K562 (cell line): ENCODE data around the gene LRP3. TPM values are rescaled to one million over a fixed set of nuclear protein-coding genes. Genes with fewer than 3 reads are reported as not detected.

Experiments used
- BDP1 ChIP-seq: IDR thresholded peaks from 3 replicates; pipeline ENCODE4 v1.6.1; 2011; ENCODE audit not compliant: insufficient read length, insufficient read depth
- CCAR2 ChIP-seq: fragments of 200-400 bp; formaldehyde crosslinking; IDR thresholded peaks from 2 replicates; pipeline ENCODE4 v1.6.1; 2017; ENCODE audit warnings: mild to moderate bottlenecking, low read depth, low read length
- ELF2 ChIP-seq: fragments of 250-450 bp; sonication (Bioruptor Pico); IDR thresholded peaks from 2 replicates; pipeline ENCODE4 v1.5.0; 2021; ENCODE audit warnings: mild to moderate bottlenecking
- ELF4 ChIP-seq: fragments of 450-650 bp; formaldehyde crosslinking; IDR thresholded peaks from 2 replicates; pipeline ENCODE4 v1.4.0; 2022; ENCODE audit warnings: missing genetic modification characterization
- EP400 ChIP-seq: fragments of 450-650 bp; IDR thresholded peaks from 2 replicates; pipeline ENCODE4 v1.6.1; 2017; ENCODE audit warnings: antibody characterized with exemption, mild to moderate bottlenecking, moderate library complexity
- ETV6 ChIP-seq, 3 experiments: fragments of 150-350 bp in 1 of 3; sonication (generic) in 1 of 3; formaldehyde crosslinking in 1 of 3; IDR thresholded peaks; 2 replicates each; pipeline versions ENCODE4 v1.6.1 to v1.8.0; 2014 to 2022; ENCODE audit warnings: borderline replicate concordance in 2 of 3, low read depth in 2 of 3, antibody characterized with exemption in 1 of 3, low read length in 1 of 3, mild to moderate bottlenecking in 1 of 3, missing genetic modification reagents in 1 of 3
- HIVEP1 ChIP-seq: fragments of 250-450 bp; sonication (Bioruptor Pico); IDR thresholded peaks from 2 replicates; pipeline ENCODE4 v1.4.0; 2020; ENCODE audit warnings: mild to moderate bottlenecking
- LCOR ChIP-seq: sonication (generic); formaldehyde crosslinking; IDR thresholded peaks from 2 replicates; pipeline ENCODE4 v1.8.0; 2022; ENCODE audit warnings: mild to moderate bottlenecking, missing genetic modification reagents
- MBD2 ChIP-seq: sonication (generic); IDR thresholded peaks from 2 replicates; pipeline ENCODE4 v1.6.1; 2016; ENCODE audit warnings: low read depth, borderline replicate concordance
- NRF1 ChIP-seq, 2 experiments: fragments of 450-650 bp; IDR thresholded peaks in 1 of 2; conservative IDR thresholded peaks in 1 of 2; 2 replicates each; pipeline ENCODE4 v1.6.1; 2014; ENCODE audit warnings: mild to moderate bottlenecking in 2 of 2
- POLR2AphosphoS5 ChIP-seq: IDR thresholded peaks from 2 replicates; pipeline ENCODE4 v1.6.1; 2011; ENCODE audit warnings: mild to moderate bottlenecking, low read depth, low read length, moderate library complexity; ENCODE audit not compliant: control insufficient read depth, insufficient read depth
- RBM22 ChIP-seq: fragments of 200-400 bp; formaldehyde crosslinking; IDR thresholded peaks from 2 replicates; pipeline ENCODE4 v1.6.1; 2018; ENCODE audit warnings: low read length, low read depth; ENCODE audit not compliant: poor library complexity, severe bottlenecking
- TAF9B ChIP-seq: fragments of 450-650 bp; IDR thresholded peaks from 2 replicates; pipeline ENCODE4 v1.6.1; 2018; ENCODE audit warnings: mild to moderate bottlenecking; ENCODE audit not compliant: partially characterized antibody
- TEAD1 ChIP-seq, 2 experiments: fragments of 450-650 bp in 1 of 2; sonication (generic) in 1 of 2; formaldehyde crosslinking; IDR thresholded peaks; 2 replicates each; pipeline versions ENCODE4 v1.4.0 to v1.8.0; 2020 to 2022; ENCODE audit warnings: mild to moderate bottlenecking in 2 of 2, missing genetic modification reagents in 1 of 2
- TRIM24 ChIP-seq, 2 experiments: fragments of 450-650 bp; IDR thresholded peaks; 2 replicates each; pipeline ENCODE4 v1.6.1; 2016
- ZNF140 ChIP-seq: fragments of 250-450 bp; sonication (Bioruptor Pico); IDR thresholded peaks from 2 replicates; pipeline ENCODE4 v1.8.0; 2021; ENCODE audit warnings: moderate library complexity, mild to moderate bottlenecking, inconsistent platforms
- polyA plus RNA-seq, 8 experiments: library from polyadenylated mRNA; depleted of rRNA in 4 of 8; stranded (reverse) in 5 of 8; unstranded in 3 of 8; fragments of >200 nt; fragmentation: Nextera tagmentation in 2 of 8; fragmentation: Illumina TruSeq in 1 of 8; extraction: Ambion mirVana in 2 of 8; extraction: Trizol in 1 of 8; gene quantifications; 2 replicates each; pipeline versions ENCODE4 v1.2.1 to v1.2.3, GENCODE V29; 2011 to 2014; ENCODE audit warnings: inconsistent platforms in 1 of 8, missing spikeins in 1 of 8
- total RNA-seq, 7 experiments: library from RNA; depleted of rRNA in 6 of 7; stranded (reverse); fragments of >200 nt in 6 of 7; fragmentation: Illumina TruSeq in 2 of 7; extraction: Trizol in 2 of 7; gene quantifications; 2 replicates each; pipeline versions ENCODE4 v1.2.1 to v1.2.3, GENCODE V29; 2011 to 2021; ENCODE audit warnings: low replicate concordance in 1 of 7
- TF ChIP-seq, protein P1 (sequence below): IDR thresholded peaks from 3 replicates; pipeline ENCODE4 v1.6.1; 2011; ENCODE audit warnings: borderline replicate concordance, mild to moderate bottlenecking, moderate library complexity; ENCODE audit not compliant: insufficient read length; ENCODE audit errors: extremely low read depth
- TF ChIP-seq, protein P2 (sequence below): fragments of 450-650 bp; IDR thresholded peaks from 2 replicates; pipeline ENCODE4 v1.6.1; 2017; ENCODE audit warnings: mild to moderate bottlenecking, moderate library complexity
- TF ChIP-seq, protein P3 (sequence below): fragments of 450-650 bp; conservative IDR thresholded peaks from 2 replicates; pipeline ENCODE4 v1.6.1; 2016; ENCODE audit warnings: missing genetic modification characterization, low read depth, mild to moderate bottlenecking, control low read depth, missing compliant biosample characterization

Gene LRP3
- total and polyA plus RNA-seq, 9 of the 15 experiments (the other 6 are each of a cell fraction or from before 2014, with no cell fraction given): 0.29 TPM; not detected in 8

DNA sequence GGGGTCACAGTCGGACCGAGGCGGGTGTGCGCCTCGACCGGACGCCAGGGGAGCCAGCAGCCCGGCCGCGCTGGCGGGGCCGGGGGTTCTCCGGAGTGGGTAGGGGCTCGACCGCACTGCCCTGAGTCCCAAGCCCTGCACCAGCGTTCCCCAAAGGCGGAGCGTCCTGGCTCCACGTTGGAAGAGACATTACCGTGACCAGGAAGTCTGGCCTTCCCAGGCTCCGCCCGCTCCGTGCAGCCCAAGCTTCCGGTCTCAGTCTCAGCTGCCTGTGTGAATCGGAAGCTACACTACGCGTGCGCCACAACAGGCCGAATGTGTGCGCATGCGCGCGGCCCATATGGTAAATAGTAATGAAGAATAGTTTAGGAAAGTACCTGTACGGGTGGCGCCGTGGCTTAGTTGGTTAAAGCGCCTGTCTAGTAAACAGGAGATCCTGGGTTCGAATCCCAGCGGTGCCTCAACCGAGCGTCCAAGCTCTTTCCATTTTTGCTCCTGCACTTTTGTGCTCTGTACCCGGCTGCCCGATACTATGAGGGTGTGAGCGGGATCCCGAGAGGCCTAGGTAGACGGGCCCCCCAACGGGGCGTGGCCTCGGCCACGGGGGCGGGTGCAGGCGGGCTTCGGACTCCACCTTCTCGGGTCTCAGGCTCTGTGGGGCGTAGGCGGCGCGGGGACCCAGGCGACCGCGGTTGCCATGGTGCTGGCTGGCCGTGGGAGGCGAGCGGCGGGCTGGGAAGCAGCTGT, 17.3 kb upstream of the LRP3 start (continued):
- peak; percentile 89 for TF ChIP-seq LCOR
- no peak for TF ChIP-seq ZNF140 (CRISPR knock-in tag)
- TF ChIP-seq HIVEP1: no peak
- peak in 1 of 2 experiments; percentile 39; a peak in 1 of 4 replicates for TF ChIP-seq ETV6 (IDR thresholded peaks at IDR 0.05; ENCODE audit: borderline replicate concordance in 1 of 2, low read depth in 2 of 2, low read length in 1 of 2)
- no peak for TF ChIP-seq ETV6 (CRISPR knock-in tag; IDR thresholded peaks at IDR 0.05; ENCODE audit: borderline replicate concordance)
- peak; percentile 71; the same call in 1 of the 2 replicates for TF ChIP-seq MBD2
- TF ChIP-seq, protein P1, sequence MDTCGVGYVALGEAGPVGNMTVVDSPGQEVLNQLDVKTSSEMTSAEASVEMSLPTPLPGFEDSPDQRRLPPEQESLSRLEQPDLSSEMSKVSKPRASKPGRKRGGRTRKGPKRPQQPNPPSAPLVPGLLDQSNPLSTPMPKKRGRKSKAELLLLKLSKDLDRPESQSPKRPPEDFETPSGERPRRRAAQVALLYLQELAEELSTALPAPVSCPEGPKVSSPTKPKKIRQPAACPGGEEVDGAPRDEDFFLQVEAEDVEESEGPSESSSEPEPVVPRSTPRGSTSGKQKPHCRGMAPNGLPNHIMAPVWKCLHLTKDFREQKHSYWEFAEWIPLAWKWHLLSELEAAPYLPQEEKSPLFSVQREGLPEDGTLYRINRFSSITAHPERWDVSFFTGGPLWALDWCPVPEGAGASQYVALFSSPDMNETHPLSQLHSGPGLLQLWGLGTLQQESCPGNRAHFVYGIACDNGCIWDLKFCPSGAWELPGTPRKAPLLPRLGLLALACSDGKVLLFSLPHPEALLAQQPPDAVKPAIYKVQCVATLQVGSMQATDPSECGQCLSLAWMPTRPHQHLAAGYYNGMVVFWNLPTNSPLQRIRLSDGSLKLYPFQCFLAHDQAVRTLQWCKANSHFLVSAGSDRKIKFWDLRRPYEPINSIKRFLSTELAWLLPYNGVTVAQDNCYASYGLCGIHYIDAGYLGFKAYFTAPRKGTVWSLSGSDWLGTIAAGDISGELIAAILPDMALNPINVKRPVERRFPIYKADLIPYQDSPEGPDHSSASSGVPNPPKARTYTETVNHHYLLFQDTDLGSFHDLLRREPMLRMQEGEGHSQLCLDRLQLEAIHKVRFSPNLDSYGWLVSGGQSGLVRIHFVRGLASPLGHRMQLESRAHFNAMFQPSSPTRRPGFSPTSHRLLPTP: peak; percentile 88
- TF ChIP-seq CCAR2: no peak
- TF ChIP-seq RBM22: peak; percentile 96
- TF ChIP-seq, protein P2, sequence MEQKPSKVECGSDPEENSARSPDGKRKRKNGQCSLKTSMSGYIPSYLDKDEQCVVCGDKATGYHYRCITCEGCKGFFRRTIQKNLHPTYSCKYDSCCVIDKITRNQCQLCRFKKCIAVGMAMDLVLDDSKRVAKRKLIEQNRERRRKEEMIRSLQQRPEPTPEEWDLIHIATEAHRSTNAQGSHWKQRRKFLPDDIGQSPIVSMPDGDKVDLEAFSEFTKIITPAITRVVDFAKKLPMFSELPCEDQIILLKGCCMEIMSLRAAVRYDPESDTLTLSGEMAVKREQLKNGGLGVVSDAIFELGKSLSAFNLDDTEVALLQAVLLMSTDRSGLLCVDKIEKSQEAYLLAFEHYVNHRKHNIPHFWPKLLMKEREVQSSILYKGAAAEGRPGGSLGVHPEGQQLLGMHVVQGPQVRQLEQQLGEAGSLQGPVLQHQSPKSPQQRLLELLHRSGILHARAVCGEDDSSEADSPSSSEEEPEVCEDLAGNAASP: no peak
- TF ChIP-seq TEAD1 (CRISPR knock-in tag; IDR thresholded peaks at IDR 0.05): peak in 1 of 2 experiments; percentile 25; a peak in 1 of 4 replicates
- TF ChIP-seq TAF9B: peak; percentile 75
- TF ChIP-seq ELF4: 0 out of 2 replicates have a peak, but pooled peaks have one; percentile 64
- TF ChIP-seq, protein P3, sequence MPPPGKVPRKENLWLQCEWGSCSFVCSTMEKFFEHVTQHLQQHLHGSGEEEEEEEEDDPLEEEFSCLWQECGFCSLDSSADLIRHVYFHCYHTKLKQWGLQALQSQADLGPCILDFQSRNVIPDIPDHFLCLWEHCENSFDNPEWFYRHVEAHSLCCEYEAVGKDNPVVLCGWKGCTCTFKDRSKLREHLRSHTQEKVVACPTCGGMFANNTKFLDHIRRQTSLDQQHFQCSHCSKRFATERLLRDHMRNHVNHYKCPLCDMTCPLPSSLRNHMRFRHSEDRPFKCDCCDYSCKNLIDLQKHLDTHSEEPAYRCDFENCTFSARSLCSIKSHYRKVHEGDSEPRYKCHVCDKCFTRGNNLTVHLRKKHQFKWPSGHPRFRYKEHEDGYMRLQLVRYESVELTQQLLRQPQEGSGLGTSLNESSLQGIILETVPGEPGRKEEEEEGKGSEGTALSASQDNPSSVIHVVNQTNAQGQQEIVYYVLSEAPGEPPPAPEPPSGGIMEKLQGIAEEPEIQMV (tag): peak; percentile 57; the same call in 1 of the 2 replicates
- TF ChIP-seq TRIM24 (IDR thresholded peaks at IDR 0.05): peak in 1 of 2 experiments; percentile 43; a peak in 1 of 4 replicates
- TF ChIP-seq ELF2 (CRISPR knock-in tag): peak; percentile 79
- peak; percentile 81 for TF ChIP-seq BDP1
- TF ChIP-seq POLR2AphosphoS5: peak; percentile 75; the same call in 1 of the 2 replicates
- peak; percentile 72; the same call in 1 of the 2 replicates for TF ChIP-seq EP400
- TF ChIP-seq NRF1 (conservative IDR thresholded peaks at IDR 0.05 in 1 of 2, IDR thresholded peaks at IDR 0.05 in 1 of 2): peak; percentile 99
